ENCODE results near the gene ACAT2.

Gene ACAT2

GRCh38 chr6:159817951-159818739 is 56.3 kb downstream of the ACAT2 start:
- TF ChIP-seq, protein P1, sequence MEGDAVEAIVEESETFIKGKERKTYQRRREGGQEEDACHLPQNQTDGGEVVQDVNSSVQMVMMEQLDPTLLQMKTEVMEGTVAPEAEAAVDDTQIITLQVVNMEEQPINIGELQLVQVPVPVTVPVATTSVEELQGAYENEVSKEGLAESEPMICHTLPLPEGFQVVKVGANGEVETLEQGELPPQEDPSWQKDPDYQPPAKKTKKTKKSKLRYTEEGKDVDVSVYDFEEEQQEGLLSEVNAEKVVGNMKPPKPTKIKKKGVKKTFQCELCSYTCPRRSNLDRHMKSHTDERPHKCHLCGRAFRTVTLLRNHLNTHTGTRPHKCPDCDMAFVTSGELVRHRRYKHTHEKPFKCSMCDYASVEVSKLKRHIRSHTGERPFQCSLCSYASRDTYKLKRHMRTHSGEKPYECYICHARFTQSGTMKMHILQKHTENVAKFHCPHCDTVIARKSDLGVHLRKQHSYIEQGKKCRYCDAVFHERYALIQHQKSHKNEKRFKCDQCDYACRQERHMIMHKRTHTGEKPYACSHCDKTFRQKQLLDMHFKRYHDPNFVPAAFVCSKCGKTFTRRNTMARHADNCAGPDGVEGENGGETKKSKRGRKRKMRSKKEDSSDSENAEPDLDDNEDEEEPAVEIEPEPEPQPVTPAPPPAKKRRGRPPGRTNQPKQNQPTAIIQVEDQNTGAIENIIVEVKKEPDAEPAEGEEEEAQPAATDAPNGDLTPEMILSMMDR (IDR thresholded peaks at IDR 0.05), result no peak

DNA sequence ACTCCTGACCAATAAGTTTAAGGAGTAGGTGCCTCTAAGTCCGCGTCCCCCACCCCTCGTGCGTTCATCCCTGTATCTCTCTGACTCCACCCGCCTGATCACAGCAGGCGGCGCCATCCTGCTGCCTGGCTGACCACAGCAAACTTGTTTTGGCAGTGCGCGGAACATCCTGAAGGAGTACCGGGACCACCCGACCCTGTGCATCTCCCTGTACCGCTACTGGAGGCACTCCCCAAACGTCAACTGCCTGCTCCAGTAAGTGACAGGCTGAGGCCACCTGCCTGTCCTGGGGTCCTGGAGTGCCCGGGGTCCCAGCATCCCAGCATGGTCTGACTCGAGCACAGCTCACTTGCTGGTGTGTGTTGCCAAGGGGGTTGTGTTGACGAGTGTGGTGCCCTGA is 57.3 kb downstream of the ACAT2 start:
- H3K4me3 Mint-ChIP-seq, result no peak overlapping the region
- peaks cover 45% of the 10 kb centered on the region for H3K4me1 Mint-ChIP-seq
- TF ChIP-seq, protein P1 (IDR thresholded peaks at IDR 0.05), result no peak
- H3K27ac Mint-ChIP-seq, result peak overlapping the region; percentile 44
- no peak for DNase-seq
- H3K9me3 Mint-ChIP-seq, result peaks cover 4% of the 10 kb centered on the region
- no peaks in the 10 kb centered on the region for H3K36me3 Mint-ChIP-seq (ENCODE audit: low read depth)
- H3K27me3 Mint-ChIP-seq (ENCODE audit: low read depth, poor library complexity), result peaks cover 44% of the 10 kb centered on the region

More at GRCh38 chr6:159817951-159818739, 56.3 kb downstream of the ACAT2 start:
- Mint-ChIP-seq H3K9me3 (peaks cover 4% of the 10 kb centered on the region), H3K27ac (no peak overlapping the region), H3K4me1 (peaks cover 48% of the 10 kb centered on the region), H3K4me3 (no peak overlapping the region), H3K27me3 (ENCODE audit: low read depth, poor library complexity) (peaks cover 40% of the 10 kb centered on the region), H3K36me3 (ENCODE audit: low read depth) (no peaks in the 10 kb centered on the region)
- DNase-seq, result no peak

DNA sequence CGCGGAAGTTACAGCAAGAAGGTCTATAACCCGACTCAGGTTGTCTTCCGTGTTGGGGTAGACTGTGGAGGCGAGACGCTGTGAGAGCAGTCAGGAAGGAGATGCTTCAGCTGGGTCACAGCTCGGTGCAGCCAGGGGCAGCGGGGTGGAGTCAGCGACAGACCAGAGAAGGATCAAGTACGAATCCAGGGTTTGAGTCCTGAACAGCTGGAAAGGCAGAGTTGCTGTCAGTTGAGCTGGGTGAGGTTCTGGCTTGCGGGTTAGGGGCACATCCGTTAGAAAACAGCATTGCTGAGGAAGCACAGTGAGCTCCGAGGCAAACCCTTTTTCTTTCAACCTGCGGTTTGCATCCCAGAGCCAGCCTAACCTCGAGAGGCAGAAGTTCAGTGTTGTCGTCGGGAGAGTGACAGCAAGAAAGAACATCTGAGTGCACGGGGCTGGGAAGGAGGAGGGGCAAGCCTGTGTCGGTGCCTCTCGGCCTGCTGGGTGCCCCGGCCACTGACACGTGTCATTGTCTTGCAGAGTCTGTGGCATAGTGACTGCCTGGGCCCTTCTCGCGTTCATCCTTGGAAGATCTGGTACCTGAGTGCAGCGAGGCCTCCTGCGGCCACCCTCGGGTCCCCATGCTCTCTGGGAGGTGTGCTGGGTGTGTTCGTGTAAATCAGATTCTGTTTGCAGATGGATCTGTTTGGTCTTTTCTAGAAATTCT is 58.2 kb downstream of the ACAT2 start:
- no peaks in the 10 kb centered on the region for H3K36me3 Mint-ChIP-seq (ENCODE audit: low read depth)
- peak overlapping the region; percentile 86 for H3K27ac Mint-ChIP-seq
- peaks cover 39% of the 10 kb centered on the region for H3K4me1 Mint-ChIP-seq
- H3K27me3 Mint-ChIP-seq (ENCODE audit: low read depth, poor library complexity), result peaks cover 44% of the 10 kb centered on the region
- H3K9me3 Mint-ChIP-seq, result peaks cover 4% of the 10 kb centered on the region
- DNase-seq, result peak; percentile 20
- peak overlapping the region; percentile 69 for H3K4me3 Mint-ChIP-seq
- TF ChIP-seq, protein P1 (IDR thresholded peaks at IDR 0.05), result no peak

DNA sequence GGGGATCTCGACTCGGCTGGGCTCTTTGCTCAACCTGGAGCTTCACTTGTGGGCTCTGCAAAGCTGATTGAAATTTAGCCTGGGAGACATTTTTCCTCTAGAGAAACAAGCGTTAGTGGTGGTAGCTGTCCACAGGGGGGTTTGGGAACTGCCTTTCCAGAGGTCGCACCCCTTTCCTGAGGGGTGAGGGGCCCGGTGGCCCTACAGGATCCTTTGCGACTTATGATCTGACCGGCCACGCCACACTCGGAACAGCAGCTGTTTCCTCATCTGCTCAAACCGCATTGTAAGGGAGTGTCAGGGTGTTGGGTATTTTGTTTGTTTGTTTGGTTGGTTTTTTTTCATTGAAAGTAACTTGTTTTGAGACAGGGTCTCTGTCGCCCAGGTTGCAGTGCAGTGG is 59.3 kb downstream of the ACAT2 start:
- Mint-ChIP-seq H3K36me3 (ENCODE audit: low read depth) (no peaks in the 10 kb centered on the region), H3K27me3 (ENCODE audit: low read depth, poor library complexity) (peaks cover 40% of the 10 kb centered on the region), H3K4me3 (no peak overlapping the region), H3K4me1 (peaks cover 40% of the 10 kb centered on the region), H3K9me3 (peaks cover 4% of the 10 kb centered on the region), H3K27ac (no peak overlapping the region)
- DNase-seq, result no peak
- TF ChIP-seq, protein P1 (IDR thresholded peaks at IDR 0.05), result no peak

GRCh38 chr6:159821726-159822125 is 59.9 kb downstream of the ACAT2 start:
- H3K4me3 Mint-ChIP-seq, result no peak overlapping the region
- no peaks in the 10 kb centered on the region for H3K36me3 Mint-ChIP-seq (ENCODE audit: low read depth)
- peaks cover 39% of the 10 kb centered on the region for H3K27me3 Mint-ChIP-seq (ENCODE audit: low read depth, poor library complexity)
- TF ChIP-seq, protein P1 (IDR thresholded peaks at IDR 0.05), result no peak
- peaks cover 4% of the 10 kb centered on the region for H3K9me3 Mint-ChIP-seq
- H3K27ac Mint-ChIP-seq, result no peak overlapping the region
- H3K4me1 Mint-ChIP-seq, result peaks cover 40% of the 10 kb centered on the region
- DNase-seq, result no peak

All from nephron progenitor cell (in vitro differentiated cells).